GM12878 (cell line): ENCODE results near the gene HOTAIR. TPM values are rescaled to one million over a fixed set of nuclear protein-coding genes. Genes with fewer than 3 reads are reported as not detected.

Experiments
- ATAC-seq: fragments of 200-7000 bp; cut with Tn5 transposase; 3 replicates; pipeline ENCODE4 v1.9.1; 2020; ENCODE audit warnings: mild to moderate bottlenecking, moderate library complexity
- BruUV-seq: library from RNA; stranded (reverse); fragments of 400-500 nt; replicated peaks from 2 replicates; lab custom pipeline; 2021; lab: Mats Ljungman, UMichigan
- CTCF ChIA-PET: fragments of 300-600 bp; sonication (Branson Sonifier 250); formaldehyde crosslinking; extraction: SDS; loops from one replicate; lab custom pipeline; 2021; ENCODE audit warnings: inconsistent platforms; lab: Yijun Ruan, JAX
- POLR2A ChIA-PET: fragments of 350-600 bp; formaldehyde crosslinking; extraction: SDS; loops from one replicate; lab custom pipeline; 2021; ENCODE audit warnings: inconsistent platforms; lab: Charles Lee
- RAD21 ChIA-PET: fragments of 300-600 bp; sonication (Branson Sonifier 250); formaldehyde crosslinking; loops from one replicate; lab custom pipeline; 2023; ENCODE audit warnings: antibody characterized with exemption; ENCODE audit not compliant: unreplicated experiment; lab: Charles Lee
- SMC1A ChIA-PET: fragments of 300-600 bp; sonication (Branson Sonifier 250); formaldehyde crosslinking; loops from one replicate; lab custom pipeline; 2023; ENCODE audit not compliant: unreplicated experiment, uncharacterized antibody; lab: Charles Lee
- DNase-seq: peaks from one replicate; pipeline ENCODE4 v3.0.0-alpha.2; 2011; ENCODE audit warnings: low read depth, low spot score
- FAIRE-seq: peaks from 3 replicates; lab custom pipeline; 2011; peaks lifted over from hg19 to GRCh38; lab: Jason Lieb, UNC
- H2AFZ ChIP-seq: 2 replicates; pipeline ENCODE4 v1.6.0; 2011; ENCODE audit warnings: low read depth, low read length, control low read depth; ENCODE audit not compliant: control insufficient read depth
- H3K27ac ChIP-seq: 2 replicates; pipeline ENCODE4 v1.5.1; 2011; ENCODE audit warnings: control low read depth; ENCODE audit not compliant: control insufficient read depth, insufficient read depth
- H3K27me3 ChIP-seq, 2 experiments: replicated peaks in 1 of 2; 2 replicates each; pipeline versions ENCODE4 v1.6.0 to v1.6.1; 2011; ENCODE audit warnings: low read length in 1 of 2; ENCODE audit not compliant: control insufficient read depth in 2 of 2, insufficient read depth in 2 of 2
- H3K36me3 ChIP-seq, 2 experiments: 2 replicates each; pipeline ENCODE4 v1.5.1; 2011; ENCODE audit warnings: low read length in 1 of 2; ENCODE audit not compliant: control insufficient read depth in 2 of 2, insufficient read depth in 2 of 2
- H3K4me1 ChIP-seq: 2 replicates; pipeline ENCODE4 v1.6.1; 2011; ENCODE audit warnings: mild to moderate bottlenecking, low read length, moderate library complexity, mixed read lengths; ENCODE audit not compliant: control insufficient read depth, insufficient read depth
- H3K4me2 ChIP-seq: 2 replicates; pipeline ENCODE4 v1.6.0; 2011; ENCODE audit warnings: control low read depth; ENCODE audit not compliant: control insufficient read depth, insufficient read depth
- H3K4me3 ChIP-seq: fragments of 200-600 bp; sonication (generic); 2 replicates; pipeline ENCODE4 v1.5.1; 2016
- H3K79me2 ChIP-seq: 2 replicates; pipeline ENCODE4 v1.6.0; 2011; ENCODE audit warnings: low read length; ENCODE audit not compliant: control insufficient read depth, insufficient read depth
- H3K9ac ChIP-seq: 2 replicates; pipeline ENCODE4 v1.8.0; 2011; ENCODE audit warnings: low read length, control low read depth, mixed read lengths; ENCODE audit not compliant: control insufficient read depth, insufficient read depth
- H3K9me3 ChIP-seq: replicated peaks from 3 replicates; pipeline ENCODE4 v1.5.1; 2011; ENCODE audit warnings: mild to moderate bottlenecking, low read length; ENCODE audit not compliant: control insufficient read depth, insufficient read depth
- H4K20me1 ChIP-seq: 2 replicates; pipeline ENCODE4 v1.6.0; 2011; ENCODE audit not compliant: control insufficient read depth, insufficient read depth
- ASH2L ChIP-seq: fragments of 300-600, 200-600 bp; sonication (generic); IDR thresholded peaks from 2 replicates; pipeline ENCODE4 v1.6.1; 2017; ENCODE audit warnings: low read depth, mild to moderate bottlenecking, borderline replicate concordance
- CBX3 ChIP-seq: fragments of 200-600 bp; sonication (generic); IDR thresholded peaks from 2 replicates; pipeline ENCODE4 v1.6.1; 2016; ENCODE audit warnings: low read depth, borderline replicate concordance
- CREM ChIP-seq: IDR thresholded peaks from 2 replicates; pipeline ENCODE4 v1.6.1; 2014; ENCODE audit warnings: antibody characterized with exemption, low read depth
- E2F8 ChIP-seq: fragments of 450-650 bp; IDR thresholded peaks from 2 replicates; pipeline ENCODE4 v1.6.1; 2018; ENCODE audit warnings: mild to moderate bottlenecking, low read depth, moderate library complexity; ENCODE audit not compliant: partially characterized antibody
- ETV6 ChIP-seq, 2 experiments: fragments of 450-650 bp in 1 of 2; IDR thresholded peaks in 1 of 2; conservative IDR thresholded peaks in 1 of 2; 2 replicates each; pipeline ENCODE4 v1.6.1; 2014; ENCODE audit warnings: antibody characterized with exemption in 1 of 2, borderline replicate concordance in 1 of 2, low read depth in 1 of 2, mild to moderate bottlenecking in 1 of 2, moderate library complexity in 1 of 2
- LARP7 ChIP-seq: fragments of 450-650 bp; IDR thresholded peaks from 2 replicates; pipeline ENCODE4 v1.6.1; 2017; ENCODE audit warnings: mild to moderate bottlenecking
- NR2C2 ChIP-seq: IDR thresholded peaks from 2 replicates; pipeline ENCODE4 v1.6.1; 2011; ENCODE audit warnings: borderline replicate concordance, low read depth; ENCODE audit not compliant: control insufficient read depth, insufficient read length
- PKNOX1 ChIP-seq: fragments of 450-650 bp; IDR thresholded peaks from 2 replicates; pipeline ENCODE4 v1.6.1; 2016; ENCODE audit warnings: mild to moderate bottlenecking
- SMC3 ChIP-seq: IDR thresholded peaks from 2 replicates; pipeline ENCODE4 v1.6.1; 2011; ENCODE audit warnings: low read length, improper control_type of control experiment, borderline replicate concordance
- SREBF1 ChIP-seq: IDR thresholded peaks from 2 replicates; pipeline ENCODE4 v1.6.1; 2012; ENCODE audit warnings: mild to moderate bottlenecking, low read length
- WGBS: methylation state at CpG from one replicate; pipeline ENCODE4 v1.1.6; 2016; ENCODE audit warnings: low lambda C conversion rate; ENCODE audit not compliant: insufficient replicate concordance, insufficient coverage; ENCODE audit errors: missing lambda C conversion rate; 5-methylcytosine and 5-hydroxymethylcytosine counted together
- in situ Hi-C: fragments of 300-500 bp; cut with MboI; formaldehyde crosslinking; loops from 9 replicates; pipeline ENCODE4 v1.14.3; 2018; ENCODE audit warnings: mixed read lengths
- intact Hi-C: fragments of 100-400 bp; cut with micrococcal nuclease; formaldehyde crosslinking; loops from one replicate; pipeline ENCODE4 v1.14.2; 2022; ENCODE audit not compliant: unreplicated experiment
- polyA plus RNA-seq, 11 experiments: library from polyadenylated mRNA; depleted of rRNA in 4 of 11; unstranded in 6 of 11; stranded (reverse) in 5 of 11; fragments of >200 nt; fragmentation: Nextera tagmentation in 4 of 11; fragmentation: Illumina TruSeq in 1 of 11; extraction: Ambion mirVana in 4 of 11; extraction: Trizol in 1 of 11; gene quantifications; 1 replicate in 1 of 11; 2 replicates in 10 of 11; pipeline versions ENCODE4 v1.2.1 to v1.2.3, GENCODE V29; 2011 to 2016; ENCODE audit warnings: inconsistent platforms in 2 of 11, missing spikeins in 2 of 11, low read depth in 1 of 11
- total RNA-seq, 4 experiments: library from RNA; depleted of rRNA in 3 of 4; stranded (reverse); fragments of >200 nt in 3 of 4; fragmentation: Illumina TruSeq in 1 of 4; extraction: Trizol in 1 of 4; gene quantifications; 2 replicates each; pipeline versions ENCODE4 v1.2.1 to v1.2.3, GENCODE V29; 2013 to 2021
- TF ChIP-seq, protein P1 (sequence below): fragments of 450-650 bp; IDR thresholded peaks from 2 replicates; pipeline ENCODE4 v1.6.1; 2016; ENCODE audit warnings: mild to moderate bottlenecking
- TF ChIP-seq, protein P2 (sequence below): fragments of 450-650 bp; IDR thresholded peaks from 2 replicates; pipeline ENCODE4 v1.6.1; 2018; ENCODE audit warnings: borderline replicate concordance, mild to moderate bottlenecking; ENCODE audit not compliant: partially characterized antibody

The HOTAIR gene
- total and polyA plus RNA-seq, 10 of the 15 experiments (the other 5 are each of a cell fraction or from before 2014, with no cell fraction given), result not detected

- TF ChIP-seq, protein P1, sequence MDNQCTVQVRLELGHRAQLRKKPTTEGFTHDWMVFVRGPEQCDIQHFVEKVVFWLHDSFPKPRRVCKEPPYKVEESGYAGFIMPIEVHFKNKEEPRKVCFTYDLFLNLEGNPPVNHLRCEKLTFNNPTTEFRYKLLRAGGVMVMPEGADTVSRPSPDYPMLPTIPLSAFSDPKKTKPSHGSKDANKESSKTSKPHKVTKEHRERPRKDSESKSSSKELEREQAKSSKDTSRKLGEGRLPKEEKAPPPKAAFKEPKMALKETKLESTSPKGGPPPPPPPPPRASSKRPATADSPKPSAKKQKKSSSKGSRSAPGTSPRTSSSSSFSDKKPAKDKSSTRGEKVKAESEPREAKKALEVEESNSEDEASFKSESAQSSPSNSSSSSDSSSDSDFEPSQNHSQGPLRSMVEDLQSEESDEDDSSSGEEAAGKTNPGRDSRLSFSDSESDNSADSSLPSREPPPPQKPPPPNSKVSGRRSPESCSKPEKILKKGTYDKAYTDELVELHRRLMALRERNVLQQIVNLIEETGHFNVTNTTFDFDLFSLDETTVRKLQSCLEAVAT, result no peak
- no peak for TF ChIP-seq SREBF1
These were observed 13.9 kb upstream of the HOTAIR start (continued) for GRCh38 chr12:53988541-53989226.

- Histone ChIP-seq H3K36me3 (no peaks in the 10 kb centered on the region), H3K9me3 (no peaks in the 10 kb centered on the region), H3K27ac (no peak overlapping the region), H3K27me3 (peaks cover 32 to 55% of the 10 kb centered on the region in 2 experiments), H2AFZ (no peak overlapping the region), H3K4me1 (peaks cover 15% of the 10 kb centered on the region), H3K79me2 (no peaks in the 10 kb centered on the region), H3K4me3 (no peak overlapping the region), H4K20me1 (peaks cover 3% of the 10 kb centered on the region; the same call in 1 of the 2 replicates), H3K9ac (no peak overlapping the region), H3K4me2 (no peak overlapping the region)
- in situ Hi-C loops, result no loop called here
- ChIA-PET RAD21 (interaction anchor here (0.8 to 2.2 kb wide), 5 partner anchors 10 to 220 kb away, joined by 3 to 7 read pairs (median 4); partner anchors contain the start of genes HOXC5 and SMUG1), SMC1A (interaction anchor here (0.6 to 4.5 kb wide), 10 partner anchors 8 to 231 kb away, joined by 3 to 29 read pairs (median 3); no protein-coding TSS in a partner anchor), CTCF (interaction anchor here (0.6 to 5.5 kb wide), 14 partner anchors 12 to 287 kb away, joined by 3 to 54 read pairs (median 6); partner anchors contain the start of gene HOXC9), POLR2A (interaction anchor here (0.6 kb wide), 1 partner anchor 25 kb away, joined by 5 read pairs; no protein-coding TSS in a partner anchor)
- intact Hi-C loops, result loop anchor here (5.0 to 10.0 kb wide), 3 partner anchors 193 to 283 kb away; no protein-coding TSS in a partner anchor
- FAIRE-seq, result no peak
- no peak for DNase-seq
- no TSS peak for BruUV-seq
- WGBS, result 0% methylated on average over 4 of the region's 4 CpGs
- no peak for ATAC-seq
- no peak for TF ChIP-seq SMC3
- TF ChIP-seq ETV6 (conservative IDR thresholded peaks at IDR 0.05 in 1 of 2, IDR thresholded peaks at IDR 0.05 in 1 of 2; ENCODE audit: borderline replicate concordance in 1 of 2, low read depth in 1 of 2), result no peak
- no peak for TF ChIP-seq E2F8
- no peak for TF ChIP-seq CBX3
- no peak for TF ChIP-seq CREM
- no peak for TF ChIP-seq NR2C2
- no peak for TF ChIP-seq PKNOX1
- no peak for TF ChIP-seq ASH2L
- TF ChIP-seq, protein P2, sequence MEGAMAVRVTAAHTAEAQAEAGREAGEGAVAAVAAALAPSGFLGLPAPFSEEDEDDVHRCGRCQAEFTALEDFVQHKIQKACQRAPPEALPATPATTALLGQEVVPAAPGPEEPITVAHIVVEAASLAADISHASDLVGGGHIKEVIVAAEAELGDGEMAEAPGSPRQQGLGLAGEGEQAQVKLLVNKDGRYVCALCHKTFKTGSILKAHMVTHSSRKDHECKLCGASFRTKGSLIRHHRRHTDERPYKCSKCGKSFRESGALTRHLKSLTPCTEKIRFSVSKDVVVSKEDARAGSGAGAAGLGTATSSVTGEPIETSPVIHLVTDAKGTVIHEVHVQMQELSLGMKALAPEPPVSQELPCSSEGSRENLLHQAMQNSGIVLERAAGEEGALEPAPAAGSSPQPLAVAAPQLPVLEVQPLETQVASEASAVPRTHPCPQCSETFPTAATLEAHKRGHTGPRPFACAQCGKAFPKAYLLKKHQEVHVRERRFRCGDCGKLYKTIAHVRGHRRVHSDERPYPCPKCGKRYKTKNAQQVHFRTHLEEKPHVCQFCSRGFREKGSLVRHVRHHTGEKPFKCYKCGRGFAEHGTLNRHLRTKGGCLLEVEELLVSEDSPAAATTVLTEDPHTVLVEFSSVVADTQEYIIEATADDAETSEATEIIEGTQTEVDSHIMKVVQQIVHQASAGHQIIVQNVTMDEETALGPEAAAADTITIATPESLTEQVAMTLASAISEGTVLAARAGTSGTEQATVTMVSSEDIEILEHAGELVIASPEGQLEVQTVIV, result no peak
- TF ChIP-seq LARP7, result no peak
These were observed 13.1 kb upstream of the HOTAIR start for GRCh38 chr12:53987787-53988230.
